NCI-H2171 treated with DMSO at 0.1 percent for 48 hours (cell line): ENCODE data around the gene CAPN7.

Experiments
- DNase-seq: peaks from one replicate; lab custom pipeline; 2025; lab: John Stamatoyannopoulos, UW

Gene CAPN7

DNA sequence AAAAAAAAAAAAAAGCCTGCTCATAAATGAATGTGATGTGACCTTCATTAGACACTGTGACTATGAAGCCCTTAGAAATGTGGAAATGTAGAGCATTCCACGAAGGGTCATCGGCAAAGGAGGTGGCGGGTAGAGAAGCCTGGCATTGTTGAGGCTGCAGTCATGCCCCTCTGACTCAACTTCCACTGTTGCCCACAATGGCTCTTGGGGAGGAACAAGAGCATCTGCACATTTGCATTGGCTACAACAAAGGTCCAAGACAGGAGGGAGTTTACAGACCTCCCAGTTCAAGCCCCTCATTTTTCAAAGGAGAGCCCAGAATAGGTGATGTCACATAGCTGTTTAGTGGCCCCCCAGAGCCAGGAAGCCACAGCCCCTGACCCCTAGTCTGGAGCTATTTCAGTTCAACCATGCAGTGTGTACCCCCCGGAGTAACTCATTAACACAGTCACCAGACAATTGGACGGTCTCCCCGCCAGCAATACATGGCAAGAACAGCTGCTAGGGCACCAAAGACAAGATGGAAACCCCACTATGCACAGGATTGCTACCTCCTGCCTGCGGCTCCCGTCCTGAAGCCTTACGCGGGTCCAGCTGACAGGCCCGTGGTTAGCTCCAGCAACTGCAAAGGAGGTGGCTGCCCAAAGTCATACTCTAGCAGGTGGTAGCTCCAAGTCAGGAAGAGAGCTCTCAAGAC lies 70.1 kb downstream of the CAPN7 start:
- no peak for DNase-seq

DNA sequence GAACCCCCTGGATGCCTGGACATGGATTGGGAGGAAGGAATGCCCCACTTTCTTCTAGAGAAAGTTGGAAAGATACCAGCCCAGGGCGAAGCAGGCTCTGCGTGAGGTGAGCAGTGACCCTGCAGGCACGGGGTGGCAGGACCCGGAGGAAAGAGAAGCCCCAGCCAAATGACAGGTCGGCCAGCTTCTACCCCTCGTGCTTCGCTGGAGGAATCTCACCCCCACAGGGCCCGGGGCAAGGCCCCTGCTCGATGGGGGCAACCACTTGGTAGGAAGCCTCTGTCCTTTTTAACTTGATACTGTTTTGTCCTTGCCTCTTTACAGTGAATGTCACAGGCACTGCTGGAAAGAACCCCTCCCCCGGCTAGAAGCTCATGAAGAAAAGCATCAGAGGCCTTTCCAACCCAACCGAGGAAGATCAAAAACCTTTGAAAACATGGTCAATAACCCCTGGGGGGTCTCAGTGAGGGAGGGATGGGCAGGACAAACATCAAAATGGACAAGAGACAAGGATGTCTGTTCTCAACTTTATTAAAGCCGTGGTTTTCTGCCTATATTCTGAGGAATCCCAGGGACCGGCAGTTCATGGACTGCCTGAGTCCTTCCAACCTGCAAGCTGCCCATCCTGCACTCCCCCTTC lies 71.9 kb downstream of the CAPN7 start:
- DNase-seq = no peak

DNA sequence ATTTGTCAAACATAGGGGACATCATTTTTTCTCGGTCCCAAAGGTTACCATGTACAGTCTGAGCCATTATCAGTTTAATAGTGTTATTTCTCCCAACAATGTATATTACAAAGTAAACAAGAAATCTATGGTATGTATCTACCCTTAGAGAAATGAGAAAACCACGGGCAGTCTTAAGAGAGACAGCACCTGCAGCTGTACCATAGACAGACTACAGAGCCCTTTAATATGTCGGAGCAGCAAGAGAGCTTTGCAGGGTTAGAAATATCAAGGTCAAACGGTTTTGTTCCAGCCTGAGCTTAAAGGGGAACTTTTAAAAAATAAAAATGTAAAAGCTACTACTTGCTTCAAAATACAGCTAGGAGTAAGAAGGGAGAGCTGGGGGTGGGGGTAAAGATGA lies 73.2 kb downstream of the CAPN7 start:
- DNase-seq = no peak

DNA sequence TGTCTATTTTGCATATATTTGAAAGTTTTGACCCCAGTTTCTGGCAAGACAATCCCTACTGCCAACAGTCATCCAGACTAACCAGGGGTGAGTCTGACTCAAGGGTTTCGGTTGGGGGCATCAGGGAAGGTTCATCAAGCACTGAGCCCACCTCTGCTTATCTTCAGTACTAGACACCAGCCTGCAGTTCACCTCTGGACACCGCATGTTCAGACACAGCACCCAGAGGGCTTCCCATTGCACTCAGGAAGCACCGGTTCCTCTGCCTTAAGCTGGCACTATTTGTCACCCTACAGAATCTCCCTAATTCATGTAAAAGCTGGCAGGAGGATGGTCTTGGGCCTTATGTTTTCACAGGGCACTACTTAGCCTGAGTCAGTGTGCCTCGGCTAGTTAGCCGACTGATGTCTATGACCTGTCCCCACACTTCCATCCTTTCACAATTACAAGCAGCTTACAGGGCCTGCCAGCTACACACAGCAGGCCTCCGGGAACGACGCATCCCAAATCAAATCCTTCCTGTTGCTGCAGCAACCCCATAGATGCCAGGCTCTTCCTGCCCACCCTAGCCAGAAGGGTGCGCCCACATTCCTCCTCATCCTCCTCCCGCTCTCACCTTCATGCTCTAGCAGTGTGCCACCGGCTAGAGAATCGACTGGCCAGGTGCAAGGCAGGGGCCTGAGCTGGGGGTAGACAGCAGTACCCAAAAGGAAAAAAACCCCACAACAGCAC lies 73.8 kb downstream of the CAPN7 start:
- no peak for DNase-seq

DNA sequence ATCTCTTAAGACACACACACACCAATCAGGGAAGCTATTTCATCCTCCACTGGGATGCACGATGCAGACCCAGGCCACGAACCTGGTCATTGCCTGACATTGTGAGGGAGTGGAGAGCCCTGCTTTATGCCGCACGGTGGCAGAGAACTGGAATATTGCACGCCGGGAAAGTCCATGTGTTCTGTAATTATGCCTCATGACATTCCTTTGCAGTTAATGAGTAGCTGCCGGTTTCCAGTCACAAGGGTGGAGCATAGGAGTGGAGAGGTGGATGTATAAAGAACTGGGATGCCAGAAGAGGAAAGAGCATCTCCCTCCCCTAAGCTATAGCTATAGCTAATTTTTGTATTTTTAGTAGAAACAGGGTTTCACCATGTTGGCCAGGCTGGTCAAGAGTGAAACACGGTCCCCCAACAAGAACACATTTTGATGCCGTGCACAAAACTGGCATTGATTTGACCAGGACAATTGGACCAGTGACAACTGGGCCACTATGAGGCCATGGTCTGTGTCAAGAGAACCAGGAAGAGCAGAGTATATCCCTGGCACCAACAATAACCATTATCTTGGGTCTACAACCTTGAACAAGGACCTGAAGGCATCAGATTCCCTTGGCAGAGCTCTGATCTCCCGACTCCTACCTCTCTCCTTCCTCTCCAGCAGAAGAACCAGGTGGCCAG lies 74.9 kb downstream of the CAPN7 start:
- no peak for DNase-seq

DNA sequence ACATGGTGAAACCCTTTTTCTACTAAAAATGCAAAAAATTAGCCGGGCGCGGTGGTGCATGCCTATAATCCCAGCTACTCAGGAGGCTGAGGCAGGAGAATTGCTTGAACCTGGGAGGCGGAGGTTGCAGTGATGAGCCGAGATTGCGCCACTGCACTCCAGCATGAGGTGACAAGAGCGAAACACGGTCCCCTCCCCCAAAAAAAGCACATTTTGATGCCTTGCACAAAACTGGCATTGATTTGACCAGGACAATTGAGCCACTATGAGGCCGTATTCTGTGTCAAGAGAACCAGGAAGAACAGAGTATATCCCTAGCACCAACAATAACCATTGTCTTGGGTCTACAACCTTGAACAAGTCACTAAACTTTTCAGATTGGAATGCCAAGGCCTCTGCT lies 75.8 kb downstream of the CAPN7 start:
- DNase-seq = no peak

DNA sequence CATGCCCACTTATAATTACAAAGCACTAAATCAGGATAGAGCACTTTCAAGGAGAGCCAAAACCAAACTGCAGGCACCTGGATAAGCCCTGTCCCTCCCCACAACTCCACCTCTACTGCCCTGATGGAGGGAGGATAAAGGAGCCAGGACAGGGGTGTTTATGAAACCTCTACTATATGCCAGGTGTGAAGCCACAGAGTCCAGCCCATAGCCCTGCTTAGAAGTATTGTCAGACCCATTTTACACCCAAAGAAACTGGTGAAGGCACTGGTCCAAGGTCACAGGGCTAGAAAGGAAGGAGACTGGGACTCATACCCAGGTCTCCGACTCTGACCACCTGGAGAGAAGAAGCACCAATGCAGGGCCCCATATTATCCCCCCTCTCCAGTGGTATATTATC lies 77.7 kb downstream of the CAPN7 start:
- no peak for DNase-seq

DNA sequence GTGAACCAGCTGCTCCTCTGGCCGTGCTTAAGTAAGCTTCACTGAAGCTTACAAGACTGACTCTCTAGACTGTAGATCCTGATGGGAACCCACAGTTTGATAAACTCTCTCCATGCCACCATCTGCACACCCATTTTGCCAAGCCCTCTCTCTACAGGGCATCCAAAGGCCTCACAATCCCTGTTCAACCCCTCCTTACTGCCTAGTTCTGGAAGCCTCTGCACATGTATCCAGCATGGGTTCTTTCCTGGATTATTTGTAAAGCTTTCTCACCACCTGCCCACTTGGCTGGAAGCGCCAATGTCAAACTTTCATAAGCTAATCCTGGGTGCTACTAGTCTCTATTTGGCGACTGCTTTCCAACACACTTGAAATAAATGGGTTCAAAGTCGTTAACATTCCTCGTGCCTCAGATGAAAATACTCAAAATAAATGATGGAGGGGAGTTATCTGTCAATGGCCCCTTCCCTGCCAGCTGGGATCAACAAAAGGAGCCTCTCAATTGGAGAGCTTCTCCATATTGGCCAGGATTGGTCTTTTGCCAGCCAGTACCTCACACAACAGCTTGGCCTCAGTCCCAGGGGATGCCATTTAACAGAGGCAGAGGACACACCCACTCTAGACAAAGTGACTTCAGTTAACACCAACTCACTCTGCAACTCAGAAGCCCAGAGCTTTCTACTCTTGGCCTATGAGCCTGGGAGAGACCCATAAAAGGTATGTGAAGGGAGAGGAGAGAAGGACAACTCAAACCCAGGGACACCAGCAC lies 78.3 kb downstream of the CAPN7 start:
- peak; percentile 90 for DNase-seq

DNA sequence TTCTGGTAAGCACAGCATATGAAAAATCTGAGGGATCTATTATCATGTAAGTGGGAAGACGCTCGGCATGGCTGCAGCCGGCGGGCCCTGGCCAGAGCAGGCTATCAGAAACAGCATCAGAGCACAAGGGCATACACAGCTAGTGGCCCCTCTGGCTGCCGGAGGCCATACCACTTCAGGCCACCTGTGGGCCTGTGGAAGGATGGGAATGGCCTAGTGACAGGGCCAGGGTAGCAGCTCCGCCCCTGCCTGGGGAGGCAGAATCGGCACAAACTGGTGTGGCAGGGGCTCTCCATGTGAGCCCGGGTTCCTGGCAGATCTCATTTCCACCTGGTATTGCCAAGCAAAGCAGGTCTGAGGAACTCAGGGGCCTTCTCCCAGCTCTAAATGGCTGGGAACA lies 80.0 kb downstream of the CAPN7 start:
- no peak for DNase-seq

DNA sequence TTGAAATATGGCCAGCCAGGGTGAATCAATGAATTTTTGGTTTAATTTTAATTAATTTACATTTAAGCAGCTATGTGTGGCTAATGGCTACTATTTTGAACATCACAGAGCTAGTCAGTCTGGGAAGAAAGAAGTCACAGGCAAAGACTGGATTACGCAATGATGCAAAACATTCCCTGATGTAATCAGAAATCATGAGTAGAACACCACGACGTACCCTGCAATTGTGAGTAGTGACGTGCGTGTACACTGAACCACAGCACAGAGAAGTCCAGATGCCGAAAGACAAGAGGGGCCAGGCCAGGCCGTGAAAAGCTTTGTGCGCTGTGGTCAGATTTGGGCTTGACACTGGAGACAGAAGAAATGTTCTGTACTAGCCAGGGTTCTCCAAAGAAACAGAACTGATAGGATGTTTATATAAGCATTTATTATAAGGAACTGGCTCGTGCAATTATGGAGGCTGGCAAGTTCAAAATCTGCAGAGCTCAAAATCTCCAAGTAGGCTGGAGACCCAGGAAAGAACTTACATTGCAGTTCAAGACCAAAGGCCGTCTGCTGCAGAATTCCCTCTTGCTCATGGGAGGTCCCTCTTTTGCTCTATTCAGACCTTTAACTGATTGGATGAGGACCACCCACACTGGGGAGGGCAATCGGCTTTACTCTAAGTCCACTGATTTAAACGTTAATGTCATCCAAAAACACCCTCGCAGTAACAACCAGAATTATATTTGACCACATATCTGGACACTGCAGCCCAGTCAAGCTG lies 81.7 kb downstream of the CAPN7 start:
- no peak for DNase-seq

DNA sequence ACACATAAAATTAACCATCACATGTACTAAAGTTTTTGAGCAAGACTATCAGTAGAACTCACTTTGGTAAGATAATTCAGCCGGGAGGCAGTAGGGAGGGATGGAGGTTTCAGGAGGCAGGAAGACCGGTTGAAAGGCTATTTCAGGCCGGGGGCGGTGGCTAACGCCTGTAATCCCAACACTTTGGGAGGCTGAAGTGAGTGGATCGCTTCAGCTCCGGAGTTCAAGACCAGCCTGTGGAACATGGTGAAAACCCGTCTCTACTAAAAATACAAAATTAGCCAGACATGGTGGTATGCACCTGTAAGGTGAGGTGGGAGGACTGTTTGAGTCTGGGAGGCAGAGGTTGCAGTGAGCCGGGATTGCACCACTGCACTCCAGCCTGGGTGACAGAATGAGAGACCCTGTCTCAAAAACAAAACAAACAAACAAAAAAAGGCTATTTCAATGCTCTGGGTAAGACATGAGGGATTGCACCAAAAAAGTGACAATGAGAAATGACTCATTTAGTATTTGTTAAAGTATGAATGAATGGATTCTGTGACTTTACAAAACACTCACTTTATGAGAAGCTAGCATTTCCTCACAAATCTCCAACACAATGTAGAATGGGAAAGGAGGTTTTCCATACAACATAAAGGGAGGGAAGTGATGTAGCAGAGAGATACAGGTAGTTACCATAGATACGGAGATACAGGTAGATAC lies 82.4 kb downstream of the CAPN7 start:
- DNase-seq = no peak

DNA sequence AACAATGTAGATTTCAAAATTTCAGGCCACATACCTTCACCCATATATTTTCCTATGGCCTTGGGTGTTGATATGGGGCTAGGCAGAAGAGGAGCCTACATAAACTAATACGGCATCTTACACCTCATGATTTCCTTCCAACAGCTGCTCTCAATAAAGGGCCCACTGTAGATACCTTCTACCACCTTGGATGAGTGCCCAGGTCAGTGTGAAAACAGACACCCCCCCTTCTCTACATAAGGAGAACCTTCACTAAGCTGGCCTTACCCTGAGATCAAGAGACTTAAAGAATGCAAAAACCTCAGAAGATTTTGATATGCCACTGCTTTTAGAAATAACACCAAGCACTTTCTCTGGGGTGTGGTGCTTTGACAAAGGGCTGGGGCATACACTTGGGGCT lies 83.6 kb downstream of the CAPN7 start:
- DNase-seq = no peak

DNA sequence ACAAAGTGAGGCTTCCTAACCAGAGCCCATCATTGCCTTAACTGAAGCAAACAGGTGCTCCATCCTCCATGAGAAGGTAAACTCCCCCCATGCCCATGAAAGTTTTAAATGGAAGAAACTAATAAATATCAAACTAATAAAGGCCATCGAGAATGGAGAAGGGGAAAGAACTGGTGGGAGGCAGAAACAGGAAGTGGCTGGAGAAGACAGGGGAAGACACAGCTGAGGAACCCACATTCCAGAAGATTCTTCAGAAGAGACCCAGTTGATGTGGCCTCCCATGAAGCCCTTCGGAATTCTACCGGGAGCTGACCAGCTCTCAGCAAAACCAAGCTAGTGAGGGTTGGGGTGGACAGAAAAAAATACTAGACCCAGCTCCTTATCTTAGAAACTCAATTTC lies 84.7 kb downstream of the CAPN7 start:
- DNase-seq = no peak

DNA sequence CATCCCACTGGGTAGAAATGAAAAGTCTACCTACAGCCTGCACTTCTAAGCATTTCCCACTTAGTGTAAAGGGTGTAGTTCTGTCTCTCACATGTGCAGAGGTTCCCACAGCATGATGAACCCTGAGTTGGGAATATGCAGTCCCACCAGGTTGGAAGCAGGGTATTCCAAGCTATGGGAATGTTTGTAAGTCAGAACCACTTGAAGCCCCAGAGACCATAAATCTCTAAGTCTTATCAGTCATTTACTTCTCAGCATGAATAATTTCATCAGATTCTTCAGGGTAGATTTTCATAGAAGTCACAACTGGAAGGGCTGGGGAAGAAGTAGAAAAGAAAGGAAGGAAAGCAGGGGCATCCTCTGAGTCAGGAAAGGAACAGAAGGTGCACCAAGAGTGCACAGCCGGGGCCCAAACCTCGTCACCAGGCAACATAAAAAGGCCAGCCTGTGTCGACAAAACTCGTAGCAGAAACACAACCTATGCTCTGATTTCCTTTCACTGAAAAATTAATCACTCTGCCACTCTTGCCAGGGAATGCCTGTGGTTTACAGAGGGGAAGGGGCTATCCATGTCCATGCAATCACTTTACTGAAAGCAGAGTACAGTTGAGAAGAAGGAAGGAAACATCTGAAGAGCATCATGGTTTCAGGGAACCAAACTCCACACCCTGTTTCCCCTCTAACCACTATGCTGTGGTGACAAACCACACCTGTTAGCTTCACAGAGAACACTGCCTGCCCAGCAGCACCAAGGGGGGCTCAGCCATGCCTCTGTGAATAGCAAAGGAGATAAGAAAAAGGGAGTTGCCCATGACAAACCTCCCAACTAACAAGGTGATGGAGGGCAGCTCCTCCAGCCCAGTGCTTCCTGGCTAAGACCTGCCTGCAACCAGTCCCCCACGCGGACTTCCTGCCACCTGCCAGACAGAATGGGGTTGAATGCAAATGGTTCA lies 85.8 kb downstream of the CAPN7 start:
- DNase-seq = no peak

DNA sequence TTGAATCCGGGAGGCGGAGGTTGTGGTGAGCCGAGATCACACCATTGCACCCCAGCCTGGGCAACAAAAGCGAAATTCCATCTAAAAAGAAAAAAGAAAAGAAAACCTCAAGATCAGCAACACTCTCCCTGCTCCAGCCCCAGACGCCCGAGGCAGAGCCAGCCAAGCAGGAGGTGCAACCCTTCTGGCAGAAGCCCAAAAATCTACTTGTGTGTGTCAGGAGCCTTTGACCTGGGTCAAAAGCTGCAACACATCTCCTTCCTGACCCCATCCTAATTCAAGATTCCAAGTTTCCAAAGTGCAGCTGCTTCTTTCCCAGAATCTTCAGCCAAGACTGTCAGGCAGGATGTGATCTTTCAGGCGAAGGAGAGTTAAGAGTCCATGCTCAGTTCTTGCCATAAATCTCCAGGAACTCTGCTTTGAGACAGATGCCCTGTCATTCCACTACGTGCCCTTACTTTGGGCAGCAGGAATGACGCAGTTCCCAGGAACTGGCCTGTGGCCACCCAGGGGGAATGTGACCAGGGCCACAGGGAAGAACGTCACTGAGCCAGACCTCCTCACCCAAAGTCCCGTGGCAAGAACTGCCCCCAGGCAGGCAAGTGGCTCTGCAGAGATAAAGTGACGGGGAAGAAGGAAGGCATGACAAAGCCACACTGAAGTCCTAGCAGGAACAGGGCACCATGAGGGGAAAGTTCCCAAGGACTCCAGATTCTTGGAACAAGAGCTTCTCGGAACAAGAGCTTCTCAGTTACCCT lies 86.9 kb downstream of the CAPN7 start:
- DNase-seq = no peak

DNA sequence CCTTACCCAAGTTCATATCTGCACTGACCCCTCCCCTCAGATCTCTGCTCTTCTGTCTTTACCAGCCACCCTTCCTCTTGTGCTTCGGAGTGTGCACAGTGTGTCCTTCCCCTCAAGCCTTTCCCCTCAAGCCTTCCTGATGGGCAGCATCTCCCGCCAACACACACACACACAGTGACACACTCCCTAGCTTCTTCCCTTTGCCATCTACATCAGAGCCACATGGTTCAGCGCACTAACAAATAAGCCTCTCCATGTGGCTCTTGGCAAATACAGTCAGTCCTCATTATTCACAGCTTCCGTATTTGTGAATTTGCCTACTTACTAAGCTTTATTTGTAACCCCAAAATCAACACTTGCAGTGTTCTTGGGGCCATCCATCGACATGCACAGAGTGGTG lies 88.9 kb downstream of the CAPN7 start:
- DNase-seq = peak; percentile 16

DNA sequence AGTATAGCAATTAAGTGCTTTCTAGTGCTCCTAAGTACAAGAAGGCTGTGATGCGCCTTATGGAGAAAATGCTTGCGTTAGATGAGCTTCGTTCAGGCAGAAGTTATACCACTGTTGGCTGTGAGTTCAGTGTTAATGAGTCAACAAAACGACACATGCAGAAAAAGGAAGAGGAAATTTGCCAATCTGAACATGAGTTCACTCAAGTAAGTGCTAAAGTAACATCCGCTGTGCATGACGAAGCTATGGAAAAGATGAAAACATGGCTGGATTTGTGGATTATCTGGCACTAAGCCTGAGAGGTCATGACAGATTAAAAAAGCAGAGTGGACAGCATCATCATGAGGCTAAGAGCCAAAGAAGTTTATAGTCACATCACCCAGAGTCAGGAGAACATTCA lies 89.5 kb downstream of the CAPN7 start:
- DNase-seq = peak; percentile 51

DNA sequence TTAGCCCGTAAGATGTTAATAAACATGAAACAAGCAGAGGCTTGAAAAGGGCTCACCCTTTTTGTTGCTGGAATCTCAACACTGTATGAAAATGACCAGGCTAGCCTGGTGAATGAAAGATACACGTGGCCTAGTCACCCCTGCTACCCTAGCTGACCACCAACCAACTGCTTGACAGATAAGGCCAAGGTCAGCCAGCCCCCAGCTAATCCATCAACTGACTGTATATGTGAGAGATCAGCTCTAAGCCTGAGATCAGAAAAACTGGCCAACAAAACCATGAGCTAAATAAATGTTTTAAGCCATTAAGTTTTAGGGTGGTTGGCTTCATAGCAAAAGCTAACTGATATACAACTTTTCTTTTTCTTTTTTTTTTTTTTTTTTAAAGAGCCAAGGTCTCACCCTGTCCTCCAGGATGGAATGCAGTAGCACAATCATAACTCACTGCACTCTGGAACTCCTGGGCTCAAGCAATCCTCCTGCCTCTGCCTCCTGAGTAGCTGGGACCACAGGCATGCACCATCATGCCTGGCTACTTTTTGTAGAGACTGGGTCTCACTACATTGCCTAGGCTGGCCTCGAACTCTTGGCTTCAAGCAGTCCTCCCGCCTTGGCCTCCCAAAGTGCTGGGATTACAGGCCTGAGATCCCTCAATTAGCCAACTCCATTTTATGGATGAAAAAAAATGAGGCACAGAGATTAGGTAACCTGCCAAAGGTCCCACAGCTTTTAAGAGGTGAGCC lies 91.7 kb downstream of the CAPN7 start:
- no peak for DNase-seq
